Activated naive CD8-positive, alpha-beta T cell treated with anti-CD3 and anti-CD28 coated beads, Interleukin-2, amount 50 U/mL, for 24 hours (primary cell): ENCODE measurements around the gene TRIM17.
A peak's percentile ranks its signal among the peaks of the same experiment; 100 is the strongest.

Experiments
- ATAC-seq: fragments of 150-1000 bp; cut with Tn5 transposase; one replicate; pipeline ENCODE4 v1.10.0; 2021
- DNase-seq: peaks from one replicate; pipeline ENCODE4 v3.0.0; 2021
- H3K27ac Mint-ChIP-seq: one replicate; pipeline ENCODE4 v1.8.0; 2021; ENCODE audit warnings: mild to moderate bottlenecking, mixed read lengths
- H3K27me3 Mint-ChIP-seq: one replicate; pipeline ENCODE4 v1.8.0; 2021; ENCODE audit warnings: mixed read lengths
- H3K36me3 Mint-ChIP-seq: one replicate; pipeline ENCODE4 v1.8.0; 2021; ENCODE audit warnings: low read depth, mixed read lengths
- H3K4me1 Mint-ChIP-seq: one replicate; pipeline ENCODE4 v1.8.0; 2021; ENCODE audit warnings: mixed read lengths
- H3K4me3 Mint-ChIP-seq: one replicate; pipeline ENCODE4 v1.8.0; 2021; ENCODE audit warnings: mild to moderate bottlenecking, moderate library complexity, mixed read lengths
- H3K9me3 Mint-ChIP-seq: one replicate; pipeline ENCODE4 v1.8.0; 2021; ENCODE audit warnings: mixed read lengths

The TRIM17 gene

GRCh38 chr1:228367798-228368791 lies 48.6 kb downstream of the TRIM17 start:
- Mint-ChIP-seq H3K4me1 (no peaks in the 10 kb centered on the region), H3K9me3 (no peaks in the 10 kb centered on the region), H3K27ac (no peak overlapping the region), H3K27me3 (no peaks in the 10 kb centered on the region), H3K4me3 (no peak overlapping the region), H3K36me3 (no peaks in the 10 kb centered on the region)
- DNase-seq (no peak), ATAC-seq (no peak)

DNA sequence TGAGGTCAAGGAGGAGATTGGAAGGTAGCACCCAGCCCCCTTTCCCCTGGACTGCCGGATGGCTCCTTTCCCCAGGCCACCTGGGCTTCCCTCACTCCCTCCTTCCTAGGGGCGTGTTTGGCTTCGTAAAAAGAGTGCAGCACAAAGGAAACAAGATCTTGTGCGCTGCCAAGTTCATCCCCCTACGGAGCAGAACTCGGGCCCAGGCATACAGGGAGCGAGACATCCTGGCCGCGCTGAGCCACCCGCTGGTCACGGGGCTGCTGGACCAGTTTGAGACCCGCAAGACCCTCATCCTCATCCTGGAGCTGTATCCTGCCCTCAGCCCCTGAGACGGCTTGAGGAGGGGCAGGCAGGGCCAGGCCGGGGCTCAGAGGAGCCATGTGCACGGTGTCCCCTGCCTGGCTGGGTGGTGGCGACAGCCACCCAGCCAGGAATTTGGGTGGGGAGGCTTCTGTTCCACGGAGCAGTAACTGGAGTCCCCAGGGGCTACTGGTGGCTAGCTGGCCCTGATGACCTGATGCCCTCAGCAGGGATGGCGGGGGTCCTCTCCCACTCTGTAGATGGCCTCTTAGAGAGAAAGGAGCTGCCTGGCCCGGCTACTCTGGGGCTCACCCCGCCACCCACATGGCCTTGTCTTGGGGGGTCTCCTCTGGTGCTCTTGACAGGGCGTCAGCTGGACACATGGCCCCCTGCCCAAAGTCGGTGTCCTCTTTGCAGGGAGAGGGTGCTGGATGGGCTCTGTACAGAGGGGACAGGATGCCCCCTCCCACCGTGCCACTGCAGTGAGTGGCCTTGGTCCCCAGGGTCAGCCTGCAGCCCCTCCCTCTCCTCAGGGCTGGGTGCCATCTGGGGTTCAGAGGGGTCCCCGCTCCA lies 49.6 kb downstream of the TRIM17 start:
- no peaks in the 10 kb centered on the region for H3K36me3 Mint-ChIP-seq
- H3K4me1 Mint-ChIP-seq: no peaks in the 10 kb centered on the region
- ATAC-seq (no peak), DNase-seq (no peak)
- H3K27me3 Mint-ChIP-seq: no peaks in the 10 kb centered on the region
- H3K27ac Mint-ChIP-seq: no peak overlapping the region
- no peak overlapping the region for H3K4me3 Mint-ChIP-seq
- H3K9me3 Mint-ChIP-seq: no peaks in the 10 kb centered on the region

DNA sequence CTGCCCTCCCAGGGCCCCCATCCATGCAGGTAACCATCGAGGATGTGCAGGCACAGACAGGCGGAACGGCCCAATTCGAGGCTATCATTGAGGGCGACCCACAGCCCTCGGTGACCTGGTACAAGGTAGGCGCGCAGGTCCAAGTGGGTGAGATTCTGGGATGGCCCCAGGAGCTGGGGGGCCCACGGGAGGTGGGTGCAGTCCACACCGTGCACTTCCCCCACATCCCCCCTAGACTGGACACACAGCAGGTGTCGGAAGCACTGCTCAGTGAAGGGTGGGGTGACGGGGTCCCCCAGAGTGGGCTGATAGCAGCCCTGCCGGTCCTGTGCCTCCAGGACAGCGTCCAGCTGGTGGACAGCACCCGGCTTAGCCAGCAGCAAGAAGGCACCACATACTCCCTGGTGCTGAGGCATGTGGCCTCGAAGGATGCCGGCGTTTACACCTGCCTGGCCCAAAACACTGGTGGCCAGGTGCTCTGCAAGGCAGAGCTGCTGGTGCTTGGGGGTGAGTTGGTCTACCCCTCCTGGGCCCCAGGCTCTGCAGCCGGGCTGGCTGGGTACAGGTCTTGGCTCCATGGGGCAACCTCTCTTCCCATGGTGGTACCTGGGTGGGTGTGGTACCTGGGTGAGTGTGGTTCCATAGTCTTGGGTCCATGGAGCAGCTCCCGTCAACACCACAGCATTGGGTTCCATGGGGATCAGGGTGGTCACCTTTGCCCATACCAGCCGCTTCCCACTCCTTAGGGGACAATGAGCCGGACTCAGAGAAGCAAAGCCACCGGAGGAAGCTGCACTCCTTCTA lies 50.4 kb downstream of the TRIM17 start:
- H3K27me3 Mint-ChIP-seq: no peaks in the 10 kb centered on the region
- DNase-seq (no peak), ATAC-seq (no peak)
- no peaks in the 10 kb centered on the region for H3K4me1 Mint-ChIP-seq
- no peak overlapping the region for H3K27ac Mint-ChIP-seq
- H3K36me3 Mint-ChIP-seq: no peaks in the 10 kb centered on the region
- no peaks in the 10 kb centered on the region for H3K9me3 Mint-ChIP-seq
- H3K4me3 Mint-ChIP-seq: no peak overlapping the region

- H3K9me3 Mint-ChIP-seq: no peaks in the 10 kb centered on the region
- DNase-seq (no peak), ATAC-seq (no peak)
- H3K27ac Mint-ChIP-seq: no peak overlapping the region
- no peaks in the 10 kb centered on the region for H3K36me3 Mint-ChIP-seq
- no peaks in the 10 kb centered on the region for H3K27me3 Mint-ChIP-seq
- H3K4me1 Mint-ChIP-seq: no peaks in the 10 kb centered on the region
- H3K4me3 Mint-ChIP-seq: no peak overlapping the region
Measured at GRCh38 chr1:228365271-228366061, 51.2 kb downstream of the TRIM17 start.

DNA sequence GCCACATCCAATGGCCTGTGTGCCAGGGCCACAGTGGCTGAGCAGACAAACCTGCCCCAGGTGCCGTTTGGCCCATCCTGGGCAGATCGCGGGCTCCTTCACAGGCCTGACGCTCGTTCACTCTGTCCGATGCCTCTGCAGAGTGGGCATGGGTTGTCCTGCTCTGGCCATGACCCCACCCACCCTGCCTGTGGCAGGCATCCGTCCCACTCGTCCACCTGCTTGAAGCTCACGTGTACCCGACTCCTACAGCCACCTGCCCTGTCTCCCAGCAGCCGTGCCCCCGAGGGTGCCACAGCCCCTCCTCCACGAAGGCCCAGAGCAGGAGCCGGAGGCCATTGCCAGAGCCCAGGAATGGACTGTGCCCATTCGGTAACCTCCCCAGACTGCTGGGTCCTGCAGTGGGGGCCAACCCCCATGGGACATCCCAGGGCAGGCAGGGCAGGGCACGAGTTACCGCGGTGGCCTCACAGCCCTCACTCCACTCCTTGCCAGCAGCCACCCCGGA lies 51.9 kb downstream of the TRIM17 start:
- Mint-ChIP-seq H3K27ac (no peak overlapping the region), H3K27me3 (no peaks in the 10 kb centered on the region), H3K9me3 (no peaks in the 10 kb centered on the region), H3K4me1 (no peaks in the 10 kb centered on the region), H3K36me3 (no peaks in the 10 kb centered on the region), H3K4me3 (no peak overlapping the region)
- no peak for ATAC-seq
- DNase-seq: no peak

GRCh38 chr1:228364068-228364705 lies 52.5 kb downstream of the TRIM17 start:
- no peak overlapping the region for H3K4me3 Mint-ChIP-seq
- no peaks in the 10 kb centered on the region for H3K4me1 Mint-ChIP-seq
- DNase-seq: no peak
- ATAC-seq: no peak
- no peaks in the 10 kb centered on the region for H3K9me3 Mint-ChIP-seq
- no peaks in the 10 kb centered on the region for H3K36me3 Mint-ChIP-seq
- H3K27me3 Mint-ChIP-seq: no peaks in the 10 kb centered on the region
- H3K27ac Mint-ChIP-seq: no peak overlapping the region

DNA sequence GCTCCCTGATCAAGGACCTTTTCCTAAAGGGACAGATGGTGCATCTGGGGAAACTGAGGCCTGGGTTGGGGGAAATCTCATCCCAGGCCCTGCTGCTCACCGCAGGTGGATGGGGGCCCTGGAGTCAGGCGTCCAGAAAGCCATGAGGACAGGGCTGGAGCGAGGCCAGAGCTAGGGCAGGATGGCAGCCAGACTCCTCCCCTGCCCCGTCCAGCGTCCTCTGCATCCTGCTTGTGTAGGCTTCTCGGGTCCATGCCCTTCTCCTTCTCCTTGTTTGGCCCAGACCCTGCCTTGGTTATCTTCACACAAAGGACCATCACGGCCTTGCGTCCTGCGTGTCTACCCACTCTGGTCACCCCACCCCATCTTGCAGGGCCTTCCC lies 53.0 kb downstream of the TRIM17 start:
- ATAC-seq (no peak), DNase-seq (no peak)
- Mint-ChIP-seq H3K36me3 (no peaks in the 10 kb centered on the region), H3K9me3 (no peaks in the 10 kb centered on the region), H3K27me3 (no peaks in the 10 kb centered on the region), H3K27ac (no peak overlapping the region), H3K4me1 (no peaks in the 10 kb centered on the region), H3K4me3 (no peak overlapping the region)

- DNase-seq: no peak
Measured at GRCh38 chr1:228362884-228363450, 53.7 kb downstream of the TRIM17 start.

GRCh38 chr1:228362141-228362883 lies 54.3 kb downstream of the TRIM17 start:
- no peak for ATAC-seq
- Mint-ChIP-seq H3K9me3 (no peaks in the 10 kb centered on the region), H3K36me3 (no peaks in the 10 kb centered on the region), H3K4me3 (no peak overlapping the region), H3K4me1 (no peaks in the 10 kb centered on the region), H3K27ac (no peak overlapping the region), H3K27me3 (no peaks in the 10 kb centered on the region)
- no peak for DNase-seq

More at GRCh38 chr1:228362884-228363450, 53.7 kb downstream of the TRIM17 start:
- no peak for ATAC-seq
- Mint-ChIP-seq H3K4me3 (no peak overlapping the region), H3K9me3 (no peaks in the 10 kb centered on the region), H3K27ac (no peak overlapping the region), H3K4me1 (no peaks in the 10 kb centered on the region), H3K27me3 (no peaks in the 10 kb centered on the region), H3K36me3 (no peaks in the 10 kb centered on the region)

- Mint-ChIP-seq H3K27me3 (no peaks in the 10 kb centered on the region), H3K36me3 (no peaks in the 10 kb centered on the region), H3K9me3 (no peaks in the 10 kb centered on the region), H3K4me1 (no peaks in the 10 kb centered on the region), H3K4me3 (no peak overlapping the region), H3K27ac (no peak overlapping the region)
- ATAC-seq (no peak), DNase-seq (no peak)
Measured at GRCh38 chr1:228361314-228362140, 55.1 kb downstream of the TRIM17 start.

DNA sequence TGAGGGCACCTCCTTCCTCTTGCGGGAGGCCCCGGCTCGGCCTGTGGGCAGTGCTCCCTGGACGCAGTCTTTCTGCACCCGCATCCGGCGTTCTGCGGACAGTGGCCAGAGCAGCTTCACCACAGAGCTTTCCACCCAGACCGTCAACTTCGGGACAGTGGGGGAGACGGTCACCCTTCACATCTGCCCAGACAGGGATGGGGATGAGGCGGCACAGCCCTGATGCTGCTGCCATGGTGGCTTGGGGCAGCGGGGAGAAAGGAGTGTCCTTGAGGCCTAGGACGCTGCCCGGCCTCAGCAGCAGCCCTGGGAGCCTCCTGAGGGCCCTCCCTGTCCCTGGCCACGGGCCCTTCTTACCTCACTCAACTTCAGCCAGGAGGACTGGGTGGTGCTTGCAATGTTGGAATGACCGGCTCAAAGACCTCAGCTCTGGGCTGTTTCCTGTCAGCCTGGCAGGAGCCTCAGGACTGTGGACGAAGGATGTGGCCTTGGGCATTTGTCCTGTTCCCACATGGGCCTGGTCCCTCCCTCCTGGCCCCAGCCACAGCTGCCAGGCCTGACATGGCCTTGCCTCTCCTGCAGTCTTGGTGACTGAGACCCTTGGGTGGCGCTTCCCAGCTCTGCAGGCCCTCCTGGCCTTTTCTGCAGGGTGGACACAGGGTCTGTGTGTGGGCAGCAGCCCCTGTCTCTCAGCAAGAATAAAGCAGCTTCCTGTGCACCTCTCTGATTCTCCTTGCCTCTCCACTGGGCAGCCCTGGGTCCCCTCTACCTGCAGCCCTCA lies 55.9 kb downstream of the TRIM17 start:
- Mint-ChIP-seq H3K27ac (no peak overlapping the region), H3K4me3 (no peak overlapping the region), H3K27me3 (no peaks in the 10 kb centered on the region), H3K4me1 (no peaks in the 10 kb centered on the region), H3K9me3 (no peaks in the 10 kb centered on the region), H3K36me3 (no peaks in the 10 kb centered on the region)
- no peak for DNase-seq
- ATAC-seq: peak; percentile 5
